ENCODE measurements around the gene CASQ2.

DNA sequence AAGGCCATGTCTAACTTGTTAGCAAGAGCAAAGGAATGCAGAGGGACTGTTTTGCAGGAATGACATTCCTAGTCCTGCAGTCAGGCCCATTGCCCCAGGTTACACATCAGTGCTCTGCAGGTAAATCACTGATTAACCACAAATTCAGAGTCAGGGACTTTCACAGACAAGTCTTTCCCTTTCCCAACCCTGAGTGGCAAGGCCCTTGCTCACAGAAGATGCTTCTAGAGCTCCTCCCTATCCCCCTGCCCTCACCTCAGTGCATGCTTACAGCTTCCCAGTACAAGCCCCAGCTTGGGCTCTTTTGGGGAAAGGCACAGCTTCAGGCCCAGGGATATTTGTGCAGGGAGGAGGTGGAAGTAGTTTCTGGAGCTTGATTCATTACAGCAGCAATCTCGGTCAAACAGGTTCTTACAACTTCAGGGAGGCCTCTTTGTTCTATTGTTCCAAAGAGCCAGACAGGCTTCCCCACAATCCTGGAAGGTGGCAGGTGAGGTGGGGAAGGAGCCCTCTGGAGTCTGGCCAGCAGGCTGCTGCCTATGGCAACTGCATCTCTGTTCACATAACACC is 53.9 kb downstream of the CASQ2 start:
- TF ChIP-seq, protein P1, sequence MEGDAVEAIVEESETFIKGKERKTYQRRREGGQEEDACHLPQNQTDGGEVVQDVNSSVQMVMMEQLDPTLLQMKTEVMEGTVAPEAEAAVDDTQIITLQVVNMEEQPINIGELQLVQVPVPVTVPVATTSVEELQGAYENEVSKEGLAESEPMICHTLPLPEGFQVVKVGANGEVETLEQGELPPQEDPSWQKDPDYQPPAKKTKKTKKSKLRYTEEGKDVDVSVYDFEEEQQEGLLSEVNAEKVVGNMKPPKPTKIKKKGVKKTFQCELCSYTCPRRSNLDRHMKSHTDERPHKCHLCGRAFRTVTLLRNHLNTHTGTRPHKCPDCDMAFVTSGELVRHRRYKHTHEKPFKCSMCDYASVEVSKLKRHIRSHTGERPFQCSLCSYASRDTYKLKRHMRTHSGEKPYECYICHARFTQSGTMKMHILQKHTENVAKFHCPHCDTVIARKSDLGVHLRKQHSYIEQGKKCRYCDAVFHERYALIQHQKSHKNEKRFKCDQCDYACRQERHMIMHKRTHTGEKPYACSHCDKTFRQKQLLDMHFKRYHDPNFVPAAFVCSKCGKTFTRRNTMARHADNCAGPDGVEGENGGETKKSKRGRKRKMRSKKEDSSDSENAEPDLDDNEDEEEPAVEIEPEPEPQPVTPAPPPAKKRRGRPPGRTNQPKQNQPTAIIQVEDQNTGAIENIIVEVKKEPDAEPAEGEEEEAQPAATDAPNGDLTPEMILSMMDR (IDR thresholded peaks at IDR 0.05) = no peak
- TF ChIP-seq EZH2 (IDR thresholded peaks at IDR 0.05; ENCODE audit: borderline replicate concordance, insufficient read depth, low read depth, low read length, poor library complexity, severe bottlenecking) = no peak
